MV-4-11 (cell line): ENCODE data around the gene S100A11.
A peak's percentile ranks its signal among the peaks of the same experiment; 100 is the strongest.

Experiments
- DNase-seq: peaks from one replicate; lab custom pipeline; 2025; lab: John Stamatoyannopoulos, UW

The S100A11 gene

GRCh38 chr1:151984313-151984956 lies 52.4 kb downstream of the S100A11 start:
- peak; percentile 81 for DNase-seq
